GM19324 (cell line): ENCODE measurements around the gene CTXN1.

ENCODE experiments used
- ATAC-seq: cut with Tn5 transposase; IDR thresholded peaks from one replicate; pipeline ENCODE4 v1.9.1; 2021; ENCODE audit warnings: mild to moderate bottlenecking, moderate library complexity; ENCODE audit not compliant: unreplicated experiment, low FRiP score

Gene CTXN1

GRCh38 chr19:7879836-7880235, 46.1 kb downstream of the CTXN1 start:
- ATAC-seq: no peak

DNA sequence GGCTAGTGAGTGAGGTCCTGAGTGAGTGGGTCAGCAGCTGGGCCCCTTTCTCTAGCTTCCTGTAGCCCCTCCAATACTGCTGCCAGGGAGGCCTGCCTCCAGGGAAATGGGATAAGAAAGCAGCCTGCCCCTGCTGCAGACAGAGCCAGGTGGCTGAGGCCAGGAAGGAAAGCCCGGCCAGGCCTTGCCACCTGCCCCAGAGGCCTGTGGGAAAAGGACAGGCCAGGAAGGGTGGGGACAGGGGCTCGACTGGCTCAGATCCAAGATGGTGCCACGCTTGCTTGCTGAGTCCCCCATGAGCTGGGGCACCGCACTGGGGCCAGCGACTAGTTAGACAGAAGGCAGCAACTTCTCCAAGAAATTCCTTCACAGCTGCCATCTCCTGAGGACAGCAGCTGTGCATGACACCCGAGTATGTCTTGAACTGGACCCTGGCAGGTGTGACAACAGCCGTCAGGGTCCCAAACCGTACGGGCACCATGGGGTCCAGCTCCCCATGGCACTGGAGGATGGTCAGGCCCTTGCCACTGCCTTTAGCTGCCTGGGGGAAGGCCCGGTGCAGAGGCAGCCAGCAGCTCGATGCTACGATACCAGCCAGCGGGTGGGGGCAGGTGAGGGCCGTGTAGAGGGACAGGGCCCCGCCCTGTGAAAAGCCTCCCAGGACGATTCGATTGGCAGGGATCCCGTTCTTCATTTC, 46.7 kb downstream of the CTXN1 start:
- ATAC-seq: no peak

DNA sequence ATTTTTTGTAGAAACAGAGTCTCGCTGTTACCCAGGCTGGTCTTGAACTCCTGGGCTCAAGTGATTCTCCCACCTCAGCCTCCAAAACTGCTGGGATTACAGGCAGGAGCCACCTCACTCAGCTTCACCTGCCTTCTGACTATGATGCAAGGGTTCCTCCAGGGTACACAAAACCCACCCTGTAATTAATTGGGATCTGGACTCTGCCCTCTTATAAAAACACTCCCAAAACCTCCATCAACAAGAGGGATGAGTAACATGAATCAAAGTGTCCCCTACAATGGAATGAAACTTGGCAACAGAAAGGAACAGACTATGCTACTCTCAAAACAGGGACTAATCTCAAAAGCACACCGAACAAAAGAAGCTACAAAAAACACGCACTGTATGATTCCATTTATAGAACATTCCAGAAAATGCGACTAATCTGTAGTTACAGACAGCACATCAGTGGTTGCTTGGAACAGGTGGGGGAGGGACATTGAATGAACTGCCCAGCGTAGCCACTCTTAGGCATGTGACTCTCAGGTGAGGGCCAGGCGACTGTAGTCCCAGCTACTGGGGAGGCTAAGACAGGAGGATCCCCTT, 48.6 kb downstream of the CTXN1 start:
- no peak for ATAC-seq

- ATAC-seq: no peak
Observed at GRCh38 chr19:7874897-7875273, 51.0 kb downstream of the CTXN1 start.
